HEK293 (cell line): ENCODE results near the gene HUWE1.
A peak's percentile ranks its signal among the peaks of the same experiment; 100 is the strongest.

ENCODE experiments used
- CTCF ChIA-PET: fragments of 350-600 bp; formaldehyde crosslinking; extraction: SDS; loops from one replicate; lab custom pipeline; 2021; ENCODE audit warnings: antibody characterized with exemption; lab: Yijun Ruan, JAX
- POLR2A ChIA-PET: fragments of 300-600 bp; formaldehyde crosslinking; extraction: SDS; loops from one replicate; lab custom pipeline; 2020; ENCODE audit warnings: antibody characterized with exemption, inconsistent platforms; lab: Yijun Ruan, JAX
- H3K27ac ChIP-seq: fragments of 200-500 bp; sonication (Bioruptor generic); 2 replicates; pipeline ENCODE4 v1.5.1; 2014; ENCODE audit warnings: low read depth, low read length, control low read depth, inconsistent platforms; ENCODE audit errors: extremely low read depth
- H3K36me3 ChIP-seq, 2 experiments: fragments of 200-500 bp in 1 of 2; sonication (Bioruptor generic) in 1 of 2; 1 replicate in 1 of 2; 2 replicates in 1 of 2; pipeline ENCODE4 v1.5.1; 2014 to 2017; ENCODE audit warnings: inconsistent platforms in 2 of 2, low read length in 2 of 2; ENCODE audit not compliant: control insufficient read depth in 2 of 2, insufficient read depth in 1 of 2
- H3K4me1 ChIP-seq: fragments of 200-500 bp; sonication (Bioruptor generic); 2 replicates; pipeline ENCODE4 v1.5.1; 2014; ENCODE audit warnings: mild to moderate bottlenecking, low read length, inconsistent platforms; ENCODE audit not compliant: control insufficient read depth, insufficient read depth
- H3K4me3 ChIP-seq: 2 replicates; pipeline ENCODE4 v1.5.1; 2011; ENCODE audit warnings: low read depth, mild to moderate bottlenecking, control low read depth, low read length, moderate library complexity
- H3K9me3 ChIP-seq: fragments of 200-500 bp; sonication (Bioruptor generic); 2 replicates; pipeline ENCODE4 v1.5.1; 2014; ENCODE audit warnings: low read depth, low read length, inconsistent platforms; ENCODE audit not compliant: control insufficient read depth, insufficient read depth
- BCL11B ChIP-seq: fragments of 450-650 bp; formaldehyde crosslinking; IDR thresholded peaks from 2 replicates; pipeline ENCODE4 v1.5.1; 2016; ENCODE audit warnings: low read depth, missing biosample characterization, missing genetic modification characterization
- GLIS1 ChIP-seq: fragments of 450-650 bp; formaldehyde crosslinking; IDR thresholded peaks from 2 replicates; pipeline ENCODE4 v1.5.1; 2016; ENCODE audit warnings: missing biosample characterization, missing genetic modification characterization
- KLF10 ChIP-seq: fragments of 450-650 bp; IDR thresholded peaks from 2 replicates; pipeline ENCODE4 v1.5.1; 2018; ENCODE audit warnings: missing biosample characterization, mild to moderate bottlenecking, missing genetic modification characterization
- ZBTB21 ChIP-seq: fragments of 450-650 bp; formaldehyde crosslinking; IDR thresholded peaks from 2 replicates; pipeline ENCODE4 v1.5.1; 2017; ENCODE audit warnings: missing biosample characterization, missing genetic modification characterization
- ZIC2 ChIP-seq: fragments of 450-650 bp; formaldehyde crosslinking; IDR thresholded peaks from 2 replicates; pipeline ENCODE4 v1.5.1; 2016; ENCODE audit warnings: missing biosample characterization, missing genetic modification characterization
- ZNF114 ChIP-seq: fragments of 450-650 bp; formaldehyde crosslinking; IDR thresholded peaks from 2 replicates; pipeline ENCODE4 v1.5.0; 2017; ENCODE audit warnings: missing biosample characterization, missing genetic modification characterization
- ZNF138 ChIP-seq: fragments of 450-650 bp; formaldehyde crosslinking; IDR thresholded peaks from 2 replicates; pipeline ENCODE4 v1.5.1; 2016; ENCODE audit warnings: missing biosample characterization, missing genetic modification characterization, borderline replicate concordance
- ZNF146 ChIP-seq: fragments of 450-650 bp; formaldehyde crosslinking; IDR thresholded peaks from 2 replicates; pipeline ENCODE4 v1.5.1; 2016; ENCODE audit warnings: missing biosample characterization, missing genetic modification characterization
- ZNF18 ChIP-seq: fragments of 450-650 bp; formaldehyde crosslinking; IDR thresholded peaks from 2 replicates; pipeline ENCODE4 v1.5.1; 2016; ENCODE audit warnings: missing biosample characterization, missing genetic modification characterization
- ZNF423 ChIP-seq: fragments of 450-650 bp; formaldehyde crosslinking; IDR thresholded peaks from 2 replicates; pipeline ENCODE4 v1.5.1; 2016; ENCODE audit warnings: missing biosample characterization, missing genetic modification characterization
- ZNF600 ChIP-seq: fragments of 450-650 bp; formaldehyde crosslinking; IDR thresholded peaks from 2 replicates; pipeline ENCODE4 v1.5.1; 2016; ENCODE audit warnings: missing biosample characterization, missing genetic modification characterization
- ZNF624 ChIP-seq: fragments of 450-650 bp; formaldehyde crosslinking; IDR thresholded peaks from 2 replicates; pipeline ENCODE4 v1.5.1; 2017; ENCODE audit warnings: missing biosample characterization, missing genetic modification characterization
- TF ChIP-seq, protein P1 (sequence below): fragments of 450-650 bp; formaldehyde crosslinking; IDR thresholded peaks from 2 replicates; pipeline ENCODE4 v1.5.1; 2016; ENCODE audit warnings: missing biosample characterization, missing genetic modification characterization
- TF ChIP-seq, protein P2 (sequence below): fragments of 450-650 bp; formaldehyde crosslinking; IDR thresholded peaks from 2 replicates; pipeline ENCODE4 v1.5.1; 2016; ENCODE audit warnings: missing biosample characterization, missing genetic modification characterization

The HUWE1 gene

DNA sequence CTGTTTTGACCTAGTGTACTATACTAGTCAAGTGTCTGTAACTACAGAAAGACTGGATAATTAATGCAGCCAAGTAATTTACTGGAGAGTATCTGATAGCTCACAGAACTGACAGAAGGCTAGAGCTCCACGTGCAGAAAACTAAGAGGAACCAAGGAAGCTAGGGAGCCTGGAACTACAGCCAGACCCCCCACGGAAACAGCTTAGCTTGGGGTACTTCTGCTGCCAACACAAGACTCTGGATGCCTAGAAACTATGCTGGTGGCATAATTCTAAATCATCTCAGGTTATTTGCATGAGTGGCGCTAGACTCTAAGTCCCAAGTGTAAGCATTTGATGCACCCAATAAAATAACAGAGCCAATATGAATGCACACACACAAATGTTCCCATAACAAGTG lies 26.5 kb downstream of the HUWE1 start:
- no peak overlapping the region for H3K27ac ChIP-seq
- H3K4me3 ChIP-seq = no peak overlapping the region
- no peaks in the 10 kb centered on the region for H3K4me1 ChIP-seq
- H3K9me3 ChIP-seq = no peaks in the 10 kb centered on the region
- POLR2A ChIA-PET = interaction anchor here (1.3 kb wide), 2 partner anchors 12 to 26 kb away, joined by 3 read pairs; partner anchors contain the start of gene HUWE1
- TF ChIP-seq ZNF114 (tag by site-specific recombination) = no peak
- peak; percentile 78 for TF ChIP-seq GLIS1
- TF ChIP-seq, all 188 proteins: peak for 1
- H3K36me3 ChIP-seq = peaks cover 26 to 52% of the 10 kb centered on the region in 2 experiments
- CTCF ChIA-PET = no interaction called here

DNA sequence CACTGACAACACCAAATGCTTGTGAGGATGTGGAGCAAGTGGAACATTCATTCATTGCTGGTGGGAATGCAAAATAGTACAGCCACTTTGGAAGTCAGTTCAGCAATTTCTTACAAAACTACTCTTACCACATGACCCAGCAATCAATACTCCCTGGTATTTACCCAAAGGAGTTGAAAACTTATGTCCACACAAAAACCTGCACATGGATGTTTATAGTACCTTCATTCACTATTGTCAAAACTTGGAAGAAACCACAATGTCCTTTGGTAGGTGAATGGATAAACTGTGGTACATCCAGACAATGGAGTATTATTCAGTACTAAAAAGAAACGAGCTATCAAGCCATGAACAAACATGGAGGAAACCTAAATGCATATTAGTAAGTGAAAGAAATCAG lies 27.5 kb downstream of the HUWE1 start:
- ChIA-PET POLR2A (interaction anchor here (1.3 kb wide), 1 partner anchor 27 kb away, joined by 3 read pairs; the partner anchor contains the start of gene HUWE1), CTCF (interaction anchor here (0.7 kb wide), 1 partner anchor 247 kb away, joined by 8 read pairs; no protein-coding TSS in a partner anchor)
- Histone ChIP-seq H3K4me3 (no peak overlapping the region), H3K27ac (no peak overlapping the region), H3K36me3 (peaks cover 23 to 50% of the 10 kb centered on the region in 2 experiments), H3K9me3 (no peaks in the 10 kb centered on the region), H3K4me1 (no peaks in the 10 kb centered on the region)
- TF ChIP-seq ZNF146 (tag by site-specific recombination) (peak; percentile 40; the same call in 1 of the 2 replicates), KLF10 (no peak)

- no peaks in the 10 kb centered on the region for H3K9me3 ChIP-seq
- ChIA-PET POLR2A (no interaction called here), CTCF (interaction anchor here (1.4 kb wide), 2 partner anchors 13 to 21 kb away, joined by 3 to 7 read pairs; no protein-coding TSS in a partner anchor)
- no peak overlapping the region for H3K27ac ChIP-seq
- H3K4me3 ChIP-seq = no peak overlapping the region
- peaks cover 23 to 50% of the 10 kb centered on the region in 2 experiments; a peak in 2 of 3 replicates for H3K36me3 ChIP-seq
- TF ChIP-seq ZBTB21 (tag by site-specific recombination) = no peak
- no peak for TF ChIP-seq ZNF600 (tag by site-specific recombination)
- TF ChIP-seq ZNF138 (tag by site-specific recombination) = no peak
- no peak for TF ChIP-seq ZNF18
- no peak for TF ChIP-seq ZNF423 (tag by site-specific recombination)
- TF ChIP-seq BCL11B (tag by site-specific recombination) = no peak
- TF ChIP-seq, protein P1, sequence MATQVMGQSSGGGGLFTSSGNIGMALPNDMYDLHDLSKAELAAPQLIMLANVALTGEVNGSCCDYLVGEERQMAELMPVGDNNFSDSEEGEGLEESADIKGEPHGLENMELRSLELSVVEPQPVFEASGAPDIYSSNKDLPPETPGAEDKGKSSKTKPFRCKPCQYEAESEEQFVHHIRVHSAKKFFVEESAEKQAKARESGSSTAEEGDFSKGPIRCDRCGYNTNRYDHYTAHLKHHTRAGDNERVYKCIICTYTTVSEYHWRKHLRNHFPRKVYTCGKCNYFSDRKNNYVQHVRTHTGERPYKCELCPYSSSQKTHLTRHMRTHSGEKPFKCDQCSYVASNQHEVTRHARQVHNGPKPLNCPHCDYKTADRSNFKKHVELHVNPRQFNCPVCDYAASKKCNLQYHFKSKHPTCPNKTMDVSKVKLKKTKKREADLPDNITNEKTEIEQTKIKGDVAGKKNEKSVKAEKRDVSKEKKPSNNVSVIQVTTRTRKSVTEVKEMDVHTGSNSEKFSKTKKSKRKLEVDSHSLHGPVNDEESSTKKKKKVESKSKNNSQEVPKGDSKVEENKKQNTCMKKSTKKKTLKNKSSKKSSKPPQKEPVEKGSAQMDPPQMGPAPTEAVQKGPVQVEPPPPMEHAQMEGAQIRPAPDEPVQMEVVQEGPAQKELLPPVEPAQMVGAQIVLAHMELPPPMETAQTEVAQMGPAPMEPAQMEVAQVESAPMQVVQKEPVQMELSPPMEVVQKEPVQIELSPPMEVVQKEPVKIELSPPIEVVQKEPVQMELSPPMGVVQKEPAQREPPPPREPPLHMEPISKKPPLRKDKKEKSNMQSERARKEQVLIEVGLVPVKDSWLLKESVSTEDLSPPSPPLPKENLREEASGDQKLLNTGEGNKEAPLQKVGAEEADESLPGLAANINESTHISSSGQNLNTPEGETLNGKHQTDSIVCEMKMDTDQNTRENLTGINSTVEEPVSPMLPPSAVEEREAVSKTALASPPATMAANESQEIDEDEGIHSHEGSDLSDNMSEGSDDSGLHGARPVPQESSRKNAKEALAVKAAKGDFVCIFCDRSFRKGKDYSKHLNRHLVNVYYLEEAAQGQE (tag by site-specific recombination) = no peak
- no peak for TF ChIP-seq ZIC2
- TF ChIP-seq, protein P2, sequence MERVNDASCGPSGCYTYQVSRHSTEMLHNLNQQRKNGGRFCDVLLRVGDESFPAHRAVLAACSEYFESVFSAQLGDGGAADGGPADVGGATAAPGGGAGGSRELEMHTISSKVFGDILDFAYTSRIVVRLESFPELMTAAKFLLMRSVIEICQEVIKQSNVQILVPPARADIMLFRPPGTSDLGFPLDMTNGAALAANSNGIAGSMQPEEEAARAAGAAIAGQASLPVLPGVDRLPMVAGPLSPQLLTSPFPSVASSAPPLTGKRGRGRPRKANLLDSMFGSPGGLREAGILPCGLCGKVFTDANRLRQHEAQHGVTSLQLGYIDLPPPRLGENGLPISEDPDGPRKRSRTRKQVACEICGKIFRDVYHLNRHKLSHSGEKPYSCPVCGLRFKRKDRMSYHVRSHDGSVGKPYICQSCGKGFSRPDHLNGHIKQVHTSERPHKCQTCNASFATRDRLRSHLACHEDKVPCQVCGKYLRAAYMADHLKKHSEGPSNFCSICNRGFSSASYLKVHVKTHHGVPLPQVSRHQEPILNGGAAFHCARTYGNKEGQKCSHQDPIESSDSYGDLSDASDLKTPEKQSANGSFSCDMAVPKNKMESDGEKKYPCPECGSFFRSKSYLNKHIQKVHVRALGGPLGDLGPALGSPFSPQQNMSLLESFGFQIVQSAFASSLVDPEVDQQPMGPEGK (tag by site-specific recombination) = no peak
- no peak for TF ChIP-seq ZNF624
- no peak for TF ChIP-seq ZNF114 (tag by site-specific recombination)
- no peaks in the 10 kb centered on the region for H3K4me1 ChIP-seq
These were observed 29.7 kb downstream of the HUWE1 start for GRCh38 chrX:53656845-53657244.
